IMR-90 (cell line): ENCODE results near the gene HSPH1. TPM values are rescaled to one million over a fixed set of nuclear protein-coding genes. Genes with fewer than 3 reads are reported as not detected.

Experiments
- ATAC-seq: fragments of 200-7000 bp; cut with Tn5 transposase; 2 replicates; pipeline ENCODE4 v1.9.1; 2020; ENCODE audit warnings: low read depth, mild to moderate bottlenecking, moderate library complexity
- BruUV-seq: library from RNA; stranded (reverse); fragments of 400-500 nt; replicated peaks from 2 replicates; lab custom pipeline; 2021; lab: Mats Ljungman, UMichigan
- CTCF ChIA-PET: fragments of 300-600 bp; formaldehyde crosslinking; extraction: SDS; loops from one replicate; lab custom pipeline; 2021; ENCODE audit warnings: antibody characterized with exemption; lab: Yijun Ruan, JAX
- POLR2A ChIA-PET: fragments of 300-600 bp; sonication (Branson Sonifier 250); formaldehyde crosslinking; loops from one replicate; lab custom pipeline; 2022; ENCODE audit warnings: antibody characterized with exemption; ENCODE audit not compliant: unreplicated experiment; lab: Charles Lee
- DNase-seq: peaks from one replicate; pipeline ENCODE4 v3.0.0; 2013
- H2AFZ ChIP-seq: replicated peaks from 2 replicates; pipeline ENCODE3; 2013; ENCODE audit warnings: low read length, mild to moderate bottlenecking; ENCODE audit not compliant: poor library complexity
- H2AK5ac ChIP-seq: 2 replicates; pipeline ENCODE4 v1.6.1; 2013; ENCODE audit warnings: low read depth, low read length, inconsistent platforms
- H2AK9ac ChIP-seq: replicated peaks from 2 replicates; pipeline ENCODE3; 2013; ENCODE audit warnings: mild to moderate bottlenecking, low read depth, low read length, moderate library complexity; ENCODE audit not compliant: poor library complexity
- H2BK120ac ChIP-seq: 2 replicates; pipeline ENCODE4 v1.6.1; 2013; ENCODE audit warnings: low read depth, low read length, inconsistent platforms
- H2BK15ac ChIP-seq: 3 replicates; pipeline ENCODE4 v1.6.1; 2013; ENCODE audit warnings: low read depth, low read length, inconsistent platforms
- H2BK20ac ChIP-seq: 2 replicates; pipeline ENCODE4 v1.6.1; 2013; ENCODE audit warnings: low read depth, mild to moderate bottlenecking, inconsistent platforms, low read length, moderate library complexity
- H2BK5ac ChIP-seq: 2 replicates; pipeline ENCODE4 v1.6.1; 2013; ENCODE audit warnings: mild to moderate bottlenecking, low read depth, low read length, inconsistent platforms; ENCODE audit not compliant: poor library complexity, severe bottlenecking
- H3K14ac ChIP-seq: replicated peaks from 2 replicates; pipeline ENCODE4 v1.6.1; 2013; ENCODE audit warnings: low read depth, low read length, inconsistent platforms
- H3K18ac ChIP-seq: 2 replicates; pipeline ENCODE4 v1.6.1; 2013; ENCODE audit warnings: low read depth, low read length, control low read depth
- H3K23ac ChIP-seq: 2 replicates; pipeline ENCODE4 v1.6.1; 2013; ENCODE audit warnings: low read depth, low read length, inconsistent platforms
- H3K27ac ChIP-seq: 2 replicates; pipeline ENCODE4 v1.5.1; 2013; ENCODE audit warnings: mild to moderate bottlenecking, control low read depth, low read length; ENCODE audit not compliant: insufficient read depth
- H3K27me3 ChIP-seq: 2 replicates; pipeline ENCODE4 v1.6.1; 2013; ENCODE audit warnings: low read length; ENCODE audit not compliant: control insufficient read depth, insufficient read depth
- H3K36me3 ChIP-seq: 2 replicates; pipeline ENCODE4 v1.6.1; 2013; ENCODE audit warnings: low read length, mixed read lengths; ENCODE audit not compliant: control insufficient read depth, insufficient read depth
- H3K4ac ChIP-seq: 2 replicates; pipeline ENCODE4 v1.6.1; 2013; ENCODE audit warnings: low read depth, low read length, inconsistent platforms
- H3K4me1 ChIP-seq: 2 replicates; pipeline ENCODE4 v1.6.1; 2013; ENCODE audit warnings: low read length, mixed read lengths; ENCODE audit not compliant: control insufficient read depth, insufficient read depth
- H3K4me2 ChIP-seq: 2 replicates; pipeline ENCODE4 v1.6.1; 2013; ENCODE audit warnings: low read depth, mild to moderate bottlenecking, control low read depth, low read length, moderate library complexity
- H3K4me3 ChIP-seq: 2 replicates; pipeline ENCODE4 v1.5.1; 2013; ENCODE audit warnings: low read depth, mild to moderate bottlenecking, control low read depth, low read length, moderate library complexity; ENCODE audit not compliant: insufficient read depth
- H3K56ac ChIP-seq: 2 replicates; pipeline ENCODE4 v1.6.1; 2013; ENCODE audit warnings: low read length, inconsistent platforms; ENCODE audit not compliant: insufficient read depth; ENCODE audit errors: extremely low read depth
- H3K79me1 ChIP-seq, 2 experiments: 2 replicates each; pipeline ENCODE4 v1.6.1; 2013; ENCODE audit warnings: low read length in 2 of 2, inconsistent platforms in 1 of 2, low read depth in 1 of 2
- H3K9ac ChIP-seq: 2 replicates; pipeline ENCODE4 v1.6.1; 2013; ENCODE audit warnings: low read depth, low read length, control low read depth
- H3K9me1 ChIP-seq: 2 replicates; pipeline ENCODE4 v1.6.1; 2013; ENCODE audit warnings: low read length, inconsistent platforms; ENCODE audit not compliant: insufficient read depth
- H3K9me3 ChIP-seq: 2 replicates; pipeline ENCODE4 v1.6.1; 2013; ENCODE audit warnings: low read length; ENCODE audit not compliant: control insufficient read depth, insufficient read depth
- H4K20me1 ChIP-seq: 2 replicates; pipeline ENCODE4 v1.6.1; 2013; ENCODE audit warnings: low read length, inconsistent platforms; ENCODE audit not compliant: insufficient read depth
- H4K5ac ChIP-seq: 2 replicates; pipeline ENCODE4 v1.6.1; 2013; ENCODE audit warnings: mild to moderate bottlenecking, low read depth, low read length, control low read depth
- H4K8ac ChIP-seq, 2 experiments: 2 replicates each; pipeline ENCODE4 v1.6.1; 2013; ENCODE audit warnings: low read depth in 2 of 2, low read length in 2 of 2, control low read depth in 1 of 2, inconsistent platforms in 1 of 2
- H4K91ac ChIP-seq: 2 replicates; pipeline ENCODE4 v1.6.1; 2013; ENCODE audit warnings: low read depth, low read length, inconsistent platforms; ENCODE audit not compliant: insufficient read depth
- MXI1 ChIP-seq: IDR thresholded peaks from 2 replicates; pipeline ENCODE4 v1.6.1; 2012; ENCODE audit warnings: low read depth, mild to moderate bottlenecking, low read length, moderate library complexity, borderline replicate concordance
- NFE2L2 ChIP-seq: fragments of 150-350 bp; IDR thresholded peaks from 2 replicates; pipeline ENCODE4 v1.6.1; 2016; ENCODE audit warnings: low read depth, mild to moderate bottlenecking, low read length
- RAD21 ChIP-seq: IDR thresholded peaks from 2 replicates; pipeline ENCODE4 v1.6.1; 2012; ENCODE audit warnings: low read length, improper control_type of control experiment
- RCOR1 ChIP-seq: IDR thresholded peaks from 2 replicates; pipeline ENCODE4 v1.6.1; 2012; ENCODE audit warnings: mild to moderate bottlenecking, low read length, improper control_type of control experiment; ENCODE audit not compliant: insufficient replicate concordance
- WGBS, 2 experiments: methylation state at CpG; one replicate each; pipeline versions ENCODE4 v1.1.5 to v1.1.7; 2013; ENCODE audit warnings: missing lambda C conversion rate in 2 of 2; ENCODE audit not compliant: insufficient read length in 1 of 2; ENCODE audit errors: extremely low coverage in 2 of 2; 5-methylcytosine and 5-hydroxymethylcytosine counted together
- dilution Hi-C: fragments of 300-500 bp; cut with HindIII; formaldehyde crosslinking; loops from one replicate; pipeline ENCODE4 v1.14.3; 2018; ENCODE audit warnings: low sequenced_read_pairs; ENCODE audit not compliant: unreplicated experiment
- in situ Hi-C: fragments of 300-500 bp; cut with MboI; formaldehyde crosslinking; loops from 3 replicates; pipeline ENCODE4 v1.14.3; 2019; ENCODE audit warnings: low sequenced_read_pairs, inconsistent platforms, mixed read lengths
- intact Hi-C: fragments of 100-400 bp; cut with micrococcal nuclease; formaldehyde crosslinking; loops from 2 replicates; pipeline ENCODE4 v1.10.0; 2022
- polyA plus RNA-seq, 3 experiments: library from polyadenylated mRNA; depleted of rRNA; stranded (reverse); fragments of >200 nt; gene quantifications; 2 replicates each; pipeline ENCODE4 v1.2.3, GENCODE V29; 2012; ENCODE audit warnings: low replicate concordance in 1 of 3
- total RNA-seq: library from RNA; depleted of rRNA; stranded (reverse); fragments of >200 nt; gene quantifications from 2 replicates; pipeline ENCODE4 v1.2.3, GENCODE V29; 2012

Gene HSPH1
- total and polyA plus RNA-seq, 2 of the 4 experiments (the other 2 are of a cell fraction) = 36.8 to 40.3 TPM

- Histone ChIP-seq H4K8ac (no peak overlapping the region), H2BK20ac (no peak overlapping the region), H2BK5ac (no peak overlapping the region), H3K4me1 (no peaks in the 10 kb centered on the region), H3K4me3 (no peak overlapping the region), H3K56ac (no peak overlapping the region), H3K18ac (no peak overlapping the region), H3K36me3 (no peaks in the 10 kb centered on the region), H4K20me1 (no peaks in the 10 kb centered on the region), H3K9me1 (no peaks in the 10 kb centered on the region), H4K5ac (no peak overlapping the region), H3K23ac (no peak overlapping the region), H3K4me2 (no peak overlapping the region), H3K27me3 (peaks cover 39% of the 10 kb centered on the region), H3K4ac (no peak overlapping the region), H2AFZ (no peak overlapping the region), H3K9ac (no peak overlapping the region), H3K27ac (no peak overlapping the region), H2AK5ac (no peak overlapping the region), H2BK15ac (no peak overlapping the region), H3K9me3 (no peaks in the 10 kb centered on the region), H4K91ac (no peak overlapping the region), H2AK9ac (no peak overlapping the region), H3K79me1 (no peaks in the 10 kb centered on the region), H3K14ac (no peak overlapping the region), H2BK120ac (no peak overlapping the region)
- DNase-seq (no peak), ATAC-seq (no peak)
- no TSS peak for BruUV-seq
- ChIA-PET POLR2A (no interaction called here), CTCF (no interaction called here)
- in situ Hi-C loops = no loop called here
- TF ChIP-seq MXI1 = no peak
- TF ChIP-seq RAD21 = no peak
- no peak for TF ChIP-seq RCOR1
- TF ChIP-seq NFE2L2 = no peak
- intact Hi-C loops = no loop called here
- dilution Hi-C loops = no loop called here
- WGBS, 2 experiments = 83% methylated on average over 1 of the region's 3 CpGs; no CpG with 5 or more reads in 1 of the 2 experiments
Observed at GRCh38 chr13:31089649-31090048, 72.1 kb downstream of the HSPH1 start.
